Measurements from ENCODE around the gene PRKCG.
A peak's percentile ranks its signal among the peaks of the same experiment; 100 is the strongest.

The PRKCG gene

GRCh38 chr19:53880711-53881481, 1.1 kb upstream of the PRKCG start:
- no peak overlapping the region for H4K91ac ChIP-seq (ENCODE audit: low read depth, low read length, poor library complexity)
- no peak for DNase-seq (ENCODE audit: low spot score)
- H2BK120ac ChIP-seq (ENCODE audit: low read depth, low read length), result no peak overlapping the region
- H3K36me3 ChIP-seq (replicated peaks in 1 of 2; ENCODE audit: control insufficient read depth in 2 of 2, insufficient read depth in 2 of 2, low read length in 2 of 2), result peaks cover 2 to 9% of the 10 kb centered on the region in 2 donors
- no CpG with 5 or more reads among the region's 6 CpGs for WGBS, 2 donors (ENCODE audit: extremely low coverage in 2 of 2, insufficient read length in 2 of 2, insufficient replicate concordance in 1 of 2)
- H4K8ac ChIP-seq (ENCODE audit: low read depth, low read length), result no peak overlapping the region
- no peaks in the 10 kb centered on the region for H3K9me3 ChIP-seq (replicated peaks in 1 of 2; ENCODE audit: control insufficient read depth in 2 of 2, insufficient read depth in 1 of 2, low read depth in 1 of 2, low read length in 2 of 2)
- no peak overlapping the region for H3K14ac ChIP-seq (ENCODE audit: low read length)
- peaks cover 0 to 16% (median 3%) of the 10 kb centered on the region in 3 experiments for H3K27me3 ChIP-seq (ENCODE audit: control insufficient read depth in 3 of 3, insufficient read depth in 3 of 3, low read depth in 1 of 3, low read length in 3 of 3)
- H3K79me1 ChIP-seq (ENCODE audit: low read depth, low read length), result no peaks in the 10 kb centered on the region
- peaks cover 24 to 28% of the 10 kb centered on the region in 2 donors for H3K4me1 ChIP-seq (ENCODE audit: control insufficient read depth in 2 of 2, insufficient read depth in 1 of 2, low read depth in 1 of 2, low read length in 2 of 2)
- H2BK5ac ChIP-seq (ENCODE audit: low read length), result no peak overlapping the region
- peak overlapping the region; percentile 74 for H3K27ac ChIP-seq (replicated peaks; ENCODE audit: low read length)
- peak overlapping the region; percentile 77 for H2AFZ ChIP-seq (ENCODE audit: low read length)
- peak overlapping the region in 1 of 2 donors; percentile 38 for H3K4me3 ChIP-seq (ENCODE audit: low read length in 2 of 2)
- no peak overlapping the region for H2BK15ac ChIP-seq (ENCODE audit: low read length)
- peak overlapping the region; percentile 97 for H3K4me2 ChIP-seq (ENCODE audit: insufficient read depth, low read length, poor library complexity, severe bottlenecking)
- no peak overlapping the region for H3K9ac ChIP-seq (ENCODE audit: low read depth, low read length, poor library complexity)
- H3K4ac ChIP-seq (ENCODE audit: low read length), result no peak overlapping the region
- no peak overlapping the region for H3K23ac ChIP-seq (ENCODE audit: low read depth, low read length, poor library complexity)
- H2AK5ac ChIP-seq (ENCODE audit: low read depth, low read length), result no peak overlapping the region
- no peak overlapping the region for H2BK12ac ChIP-seq (ENCODE audit: low read length)
- H3K18ac ChIP-seq (ENCODE audit: low read length), result no peak overlapping the region

- H3K14ac ChIP-seq (ENCODE audit: low read length), result no peak overlapping the region
- peak overlapping the region; percentile 80 for H3K18ac ChIP-seq (ENCODE audit: low read length)
- no peak overlapping the region for H3K27ac ChIP-seq (replicated peaks; ENCODE audit: low read length)
- no peak overlapping the region for H2BK12ac ChIP-seq (ENCODE audit: low read length)
- peak overlapping the region; percentile 97 for H3K4me2 ChIP-seq (ENCODE audit: insufficient read depth, low read length, poor library complexity, severe bottlenecking)
- no peak overlapping the region for H4K91ac ChIP-seq (ENCODE audit: low read depth, low read length, poor library complexity)
- H4K8ac ChIP-seq (ENCODE audit: low read depth, low read length), result no peak overlapping the region
- H3K9ac ChIP-seq (ENCODE audit: low read depth, low read length, poor library complexity), result peak overlapping the region; percentile 74
- no peaks in the 10 kb centered on the region for H3K9me3 ChIP-seq (replicated peaks in 1 of 2; ENCODE audit: control insufficient read depth in 2 of 2, insufficient read depth in 1 of 2, low read depth in 1 of 2, low read length in 2 of 2)
- no peak overlapping the region for H3K4ac ChIP-seq (ENCODE audit: low read length)
- H3K27me3 ChIP-seq (ENCODE audit: control insufficient read depth in 3 of 3, insufficient read depth in 3 of 3, low read depth in 1 of 3, low read length in 3 of 3), result peaks cover 0 to 16% (median 3%) of the 10 kb centered on the region in 3 experiments
- H2BK5ac ChIP-seq (ENCODE audit: low read length), result peak overlapping the region; percentile 84
- no peak for DNase-seq (ENCODE audit: low spot score)
- no peaks in the 10 kb centered on the region for H3K79me1 ChIP-seq (ENCODE audit: low read depth, low read length)
- peak overlapping the region; percentile 77 for H2AFZ ChIP-seq (ENCODE audit: low read length)
- H3K23ac ChIP-seq (ENCODE audit: low read depth, low read length, poor library complexity), result peak overlapping the region; percentile 8
- peak overlapping the region; percentile 86 for H2BK15ac ChIP-seq (ENCODE audit: low read length)
- peak overlapping the region; percentile 71 for H2AK5ac ChIP-seq (ENCODE audit: low read depth, low read length)
- no peaks in the 10 kb centered on the region for H3K36me3 ChIP-seq (replicated peaks in 1 of 2; ENCODE audit: control insufficient read depth in 2 of 2, insufficient read depth in 2 of 2, low read length in 2 of 2)
- peak overlapping the region; percentile 38 to 84 for H3K4me3 ChIP-seq (ENCODE audit: low read length in 2 of 2)
- peaks cover 24 to 28% of the 10 kb centered on the region in 2 donors for H3K4me1 ChIP-seq (ENCODE audit: control insufficient read depth in 2 of 2, insufficient read depth in 1 of 2, low read depth in 1 of 2, low read length in 2 of 2)
- no CpG with 5 or more reads among the region's 18 CpGs for WGBS, 2 donors (ENCODE audit: extremely low coverage in 2 of 2, insufficient read length in 2 of 2, insufficient replicate concordance in 1 of 2)
- H2BK120ac ChIP-seq (ENCODE audit: low read depth, low read length), result peak overlapping the region; percentile 81
Observed at GRCh38 chr19:53882391-53883050, 524 bp downstream of the PRKCG start.

GRCh38 chr19:53883231-53883661, 1.2 kb downstream of the PRKCG start:
- peak overlapping the region; percentile 84 for H2BK5ac ChIP-seq (ENCODE audit: low read length)
- H3K9me3 ChIP-seq (replicated peaks in 1 of 2; ENCODE audit: control insufficient read depth in 2 of 2, insufficient read depth in 1 of 2, low read depth in 1 of 2, low read length in 2 of 2), result no peaks in the 10 kb centered on the region
- no peak overlapping the region for H3K27ac ChIP-seq (replicated peaks; ENCODE audit: low read length)
- no peaks in the 10 kb centered on the region for H3K36me3 ChIP-seq (replicated peaks in 1 of 2; ENCODE audit: control insufficient read depth in 2 of 2, insufficient read depth in 2 of 2, low read length in 2 of 2)
- H2BK120ac ChIP-seq (ENCODE audit: low read depth, low read length), result peak overlapping the region; percentile 81
- H3K4me2 ChIP-seq (ENCODE audit: insufficient read depth, low read length, poor library complexity, severe bottlenecking), result peak overlapping the region; percentile 97
- WGBS, 2 donors (ENCODE audit: extremely low coverage in 2 of 2, insufficient read length in 2 of 2, insufficient replicate concordance in 1 of 2), result no CpG with 5 or more reads among the region's 19 CpGs
- peak overlapping the region; percentile 86 for H2BK15ac ChIP-seq (ENCODE audit: low read length)
- H4K8ac ChIP-seq (ENCODE audit: low read depth, low read length), result no peak overlapping the region
- peaks cover 26 to 33% of the 10 kb centered on the region in 2 donors for H3K4me1 ChIP-seq (ENCODE audit: control insufficient read depth in 2 of 2, insufficient read depth in 1 of 2, low read depth in 1 of 2, low read length in 2 of 2)
- H3K23ac ChIP-seq (ENCODE audit: low read depth, low read length, poor library complexity), result no peak overlapping the region
- H3K79me1 ChIP-seq (ENCODE audit: low read depth, low read length), result no peaks in the 10 kb centered on the region
- H2BK12ac ChIP-seq (ENCODE audit: low read length), result no peak overlapping the region
- peaks cover 0 to 16% (median 3%) of the 10 kb centered on the region in 3 experiments for H3K27me3 ChIP-seq (ENCODE audit: control insufficient read depth in 3 of 3, insufficient read depth in 3 of 3, low read depth in 1 of 3, low read length in 3 of 3)
- H4K91ac ChIP-seq (ENCODE audit: low read depth, low read length, poor library complexity), result no peak overlapping the region
- H2AFZ ChIP-seq (ENCODE audit: low read length), result no peak overlapping the region
- peak overlapping the region; percentile 78 for H3K18ac ChIP-seq (ENCODE audit: low read length)
- H2AK5ac ChIP-seq (ENCODE audit: low read depth, low read length), result peak overlapping the region; percentile 71
- no peak for DNase-seq (ENCODE audit: low spot score)
- H3K4ac ChIP-seq (ENCODE audit: low read length), result no peak overlapping the region
- peak overlapping the region; percentile 38 to 84 for H3K4me3 ChIP-seq (ENCODE audit: low read length in 2 of 2)
- no peak overlapping the region for H3K9ac ChIP-seq (ENCODE audit: low read depth, low read length, poor library complexity)
- H3K14ac ChIP-seq (ENCODE audit: low read length), result no peak overlapping the region

DNA sequence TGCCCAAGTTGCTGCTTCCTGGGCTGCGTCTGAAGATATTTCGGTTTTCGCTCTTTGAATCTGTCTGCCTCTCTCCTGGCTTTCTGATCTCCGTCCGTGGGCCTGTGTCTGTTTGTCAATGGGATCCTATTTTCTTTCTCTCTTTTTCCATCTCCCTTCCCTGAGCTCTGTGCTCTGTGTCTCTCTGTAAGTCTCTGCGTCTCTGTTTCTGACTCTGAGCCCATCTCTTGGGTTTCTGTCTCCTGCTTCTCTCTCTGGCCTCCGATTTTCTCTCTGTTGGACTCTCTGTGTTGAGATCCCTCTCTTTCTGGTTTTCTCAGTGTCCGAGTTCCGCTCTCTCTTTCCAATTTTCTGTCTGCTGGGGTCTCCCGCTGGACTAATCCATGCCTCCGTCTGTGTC, 1.7 kb downstream of the PRKCG start:
- Histone ChIP-seq H3K27ac (replicated peaks; ENCODE audit: low read length) (no peak overlapping the region), H2BK5ac (ENCODE audit: low read length) (no peak overlapping the region), H2AK5ac (ENCODE audit: low read depth, low read length) (no peak overlapping the region), H3K4me1 (ENCODE audit: control insufficient read depth in 2 of 2, insufficient read depth in 1 of 2, low read depth in 1 of 2, low read length in 2 of 2) (peaks cover 26 to 35% of the 10 kb centered on the region in 2 donors), H3K14ac (ENCODE audit: low read length) (no peak overlapping the region), H3K4ac (ENCODE audit: low read length) (no peak overlapping the region), H3K18ac (ENCODE audit: low read length) (no peak overlapping the region), H2AFZ (ENCODE audit: low read length) (peak overlapping the region; percentile 47), H3K4me2 (ENCODE audit: insufficient read depth, low read length, poor library complexity, severe bottlenecking) (peak overlapping the region; percentile 97), H3K9ac (ENCODE audit: low read depth, low read length, poor library complexity) (no peak overlapping the region), H3K9me3 (replicated peaks in 1 of 2; ENCODE audit: control insufficient read depth in 2 of 2, insufficient read depth in 1 of 2, low read depth in 1 of 2, low read length in 2 of 2) (no peaks in the 10 kb centered on the region), H3K36me3 (replicated peaks in 1 of 2; ENCODE audit: control insufficient read depth in 2 of 2, insufficient read depth in 2 of 2, low read length in 2 of 2) (no peaks in the 10 kb centered on the region), H3K23ac (ENCODE audit: low read depth, low read length, poor library complexity) (no peak overlapping the region), H4K91ac (ENCODE audit: low read depth, low read length, poor library complexity) (no peak overlapping the region), H3K79me1 (ENCODE audit: low read depth, low read length) (no peaks in the 10 kb centered on the region), H2BK15ac (ENCODE audit: low read length) (no peak overlapping the region), H2BK120ac (ENCODE audit: low read depth, low read length) (peak overlapping the region; percentile 81), H4K8ac (ENCODE audit: low read depth, low read length) (no peak overlapping the region), H3K27me3 (ENCODE audit: control insufficient read depth in 3 of 3, insufficient read depth in 3 of 3, low read depth in 1 of 3, low read length in 3 of 3) (peaks cover 0 to 16% (median 3%) of the 10 kb centered on the region in 3 experiments), H2BK12ac (ENCODE audit: low read length) (no peak overlapping the region), H3K4me3 (ENCODE audit: low read length in 2 of 2) (peak overlapping the region in 1 of 2 donors; percentile 42)
- no CpG with 5 or more reads among the region's 11 CpGs for WGBS, 2 donors (ENCODE audit: extremely low coverage in 2 of 2, insufficient read length in 2 of 2, insufficient replicate concordance in 1 of 2)
- no peak for DNase-seq (ENCODE audit: low spot score)

Data from neuronal stem cell (in vitro differentiated cells).